GM18907 (cell line): ENCODE data around the gene WDR1.
"Not testable (repeated sequence)": the region's sequence is repeated elsewhere in the genome, so short reads cannot be mapped to it uniquely, and the experiment has no call there.

Experiments used
- ATAC-seq: cut with Tn5 transposase; IDR thresholded peaks from one replicate; pipeline ENCODE4 v1.9.1; 2021; ENCODE audit warnings: mild to moderate bottlenecking, moderate library complexity; ENCODE audit not compliant: unreplicated experiment

Gene WDR1

DNA sequence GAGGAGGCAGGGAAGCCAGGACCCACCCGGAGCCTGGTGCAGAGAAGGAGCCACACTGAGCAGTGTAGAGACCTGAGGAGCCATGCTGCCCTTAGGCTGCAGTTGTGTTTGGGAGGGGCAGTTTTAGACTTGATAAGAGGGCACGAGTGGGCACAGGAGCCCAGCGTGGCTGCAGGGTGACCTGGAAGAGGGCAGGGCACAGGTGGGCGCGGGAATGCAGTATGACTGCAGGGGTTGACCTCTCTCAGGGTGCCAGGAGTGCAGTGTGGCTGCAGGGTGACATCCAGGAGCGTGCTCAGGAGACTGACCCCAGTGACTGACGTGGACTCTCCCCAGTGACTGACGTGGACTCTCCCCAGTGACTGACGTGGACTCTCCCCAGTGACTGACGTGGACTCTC is 14.6 kb upstream of the WDR1 start:
- ATAC-seq, result no peak

DNA sequence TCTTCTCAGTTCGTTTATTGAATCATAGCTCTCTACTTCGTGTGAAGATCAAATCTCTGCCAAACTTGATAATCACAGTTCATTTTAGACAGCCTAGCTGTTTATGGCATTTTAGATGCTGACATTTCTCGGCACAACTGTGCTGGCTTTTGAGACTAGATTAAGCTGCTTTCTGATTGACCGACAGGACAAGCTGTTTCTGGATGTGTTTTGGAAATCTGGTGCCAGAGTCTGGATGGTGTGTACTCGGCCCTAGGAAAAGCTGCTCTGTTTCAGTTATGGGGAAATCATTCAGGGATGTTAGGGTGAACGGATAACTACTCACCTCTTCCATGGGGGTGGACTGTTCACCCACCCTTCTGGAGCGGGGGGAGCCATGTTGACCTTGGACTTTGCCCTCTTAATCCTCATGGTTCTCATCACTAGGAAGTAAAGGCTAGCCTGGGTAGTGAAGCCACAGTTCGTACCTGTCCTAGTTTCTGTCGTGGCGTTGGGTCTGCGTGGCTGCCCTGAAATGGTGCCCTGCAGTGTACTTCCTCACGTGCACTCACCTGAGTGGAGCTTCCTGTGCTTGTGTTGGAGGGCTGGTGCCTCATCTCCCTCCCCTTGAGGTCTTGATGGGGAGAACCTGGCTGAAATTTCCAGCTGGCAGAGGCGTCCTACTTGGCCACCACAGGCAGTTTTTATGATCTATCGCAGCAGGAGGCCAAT is 13.7 kb upstream of the WDR1 start:
- no peak for ATAC-seq

- no peak for ATAC-seq
Observed at GRCh38 chr4:10129196-10130177, 12.9 kb upstream of the WDR1 start.

DNA sequence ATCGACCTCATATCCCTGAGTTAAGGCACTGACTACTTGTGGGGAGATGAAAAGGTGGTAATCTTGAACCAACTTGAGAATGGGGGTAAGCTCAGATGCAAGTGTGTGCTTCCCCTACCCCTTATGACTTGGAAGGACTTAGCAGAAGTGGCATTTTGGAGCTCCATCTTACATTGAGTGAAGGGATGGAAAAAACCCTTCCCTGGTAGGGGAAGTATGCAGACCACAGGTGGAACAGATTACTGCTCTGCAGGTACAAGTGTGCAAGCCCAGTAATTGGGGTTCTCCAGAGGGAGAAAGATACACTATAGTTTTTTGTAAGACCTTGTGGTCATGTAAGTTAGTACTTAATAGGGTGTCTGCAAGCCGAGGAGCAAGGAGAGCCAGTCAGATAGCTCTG is 12.2 kb upstream of the WDR1 start:
- ATAC-seq, result no peak

DNA sequence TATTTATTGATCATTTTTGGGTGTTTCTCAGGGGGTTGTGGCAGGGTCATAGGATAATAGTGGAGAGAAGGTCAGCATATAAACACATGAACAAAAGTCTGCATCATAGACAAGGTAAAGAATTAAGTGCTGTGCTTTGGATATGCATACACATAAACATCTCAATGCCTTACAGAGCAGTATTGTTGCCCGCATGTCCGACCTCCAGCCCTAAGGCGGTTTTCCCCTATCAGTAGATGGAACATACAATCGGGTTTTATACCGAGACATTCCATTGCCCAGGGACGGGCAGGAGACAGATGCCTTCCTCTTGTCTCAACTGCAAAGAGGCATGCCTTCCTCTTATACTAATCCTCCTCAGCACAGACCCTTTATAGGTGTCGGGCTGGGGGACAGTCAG is 10.9 kb upstream of the WDR1 start:
- ATAC-seq, result not testable (repeated sequence)

GRCh38 chr4:10124167-10124930 is 7.8 kb upstream of the WDR1 start:
- ATAC-seq, result no peak

GRCh38 chr4:10123227-10124101 is 6.9 kb upstream of the WDR1 start:
- ATAC-seq, result no peak

DNA sequence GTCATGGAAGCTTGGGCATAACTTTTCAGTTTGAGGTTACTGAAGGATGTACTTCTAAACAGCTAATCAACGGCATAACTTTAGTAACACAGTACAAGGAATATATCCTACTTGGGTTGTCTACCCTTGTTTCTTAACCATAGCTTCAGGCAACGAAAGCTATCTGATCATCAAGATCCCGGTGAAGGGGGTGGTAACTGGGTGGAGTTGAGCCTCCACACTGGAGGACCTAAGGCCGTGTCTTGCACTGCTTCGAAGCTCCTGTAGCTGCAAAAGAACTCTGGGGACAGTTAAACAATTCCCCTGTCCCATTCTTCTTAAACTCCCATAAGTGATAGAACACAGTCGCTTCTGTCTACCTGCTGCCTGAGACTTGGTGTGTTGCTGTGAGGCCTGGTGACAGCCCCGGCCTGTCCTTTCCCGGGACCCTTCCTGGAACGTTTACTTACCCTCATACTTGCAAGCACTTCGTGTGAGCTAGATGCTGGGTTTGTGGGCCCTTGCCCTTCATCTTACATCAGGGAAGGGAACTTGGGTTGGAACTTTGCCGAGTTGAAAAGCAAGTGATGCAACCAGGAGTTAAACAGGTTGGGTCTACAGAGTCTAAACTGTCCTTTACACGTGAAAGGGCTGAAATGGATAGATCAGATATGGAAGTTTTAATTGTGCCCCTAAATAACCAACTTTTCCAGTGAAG is 5.8 kb upstream of the WDR1 start:
- ATAC-seq, result no peak

DNA sequence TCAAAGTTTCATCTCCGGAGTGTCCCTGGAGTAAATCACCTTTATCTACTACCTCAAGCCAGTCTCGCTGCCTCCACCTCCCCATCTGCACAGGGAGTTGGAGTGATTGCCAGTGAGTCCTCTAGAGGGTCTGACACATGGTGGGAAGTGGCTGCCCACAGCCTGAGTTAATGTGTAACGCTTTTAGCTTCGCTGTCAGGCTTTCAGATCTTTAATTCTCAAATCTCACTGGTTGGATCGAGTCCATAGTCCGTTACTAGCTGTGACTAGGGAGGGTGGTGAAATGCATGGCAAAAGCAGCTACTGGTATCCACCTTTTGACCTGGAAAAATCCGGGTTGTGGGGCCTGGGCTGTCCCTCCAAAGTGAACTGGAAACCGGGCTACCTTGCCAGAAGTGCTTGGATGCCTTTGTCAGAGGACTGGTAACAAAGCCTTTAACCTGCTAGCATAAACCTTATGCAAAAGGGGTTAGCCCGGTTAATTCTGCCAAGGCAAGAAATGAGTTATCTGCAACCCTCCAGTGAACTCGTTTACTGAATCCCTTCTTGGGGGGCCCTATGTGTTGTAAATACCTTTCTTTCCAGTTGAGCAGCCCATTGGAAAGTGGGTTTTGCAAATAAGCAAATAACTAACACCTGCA is 5.1 kb upstream of the WDR1 start:
- no peak for ATAC-seq

GRCh38 chr4:10120943-10121567 is 4.5 kb upstream of the WDR1 start:
- no peak for ATAC-seq

DNA sequence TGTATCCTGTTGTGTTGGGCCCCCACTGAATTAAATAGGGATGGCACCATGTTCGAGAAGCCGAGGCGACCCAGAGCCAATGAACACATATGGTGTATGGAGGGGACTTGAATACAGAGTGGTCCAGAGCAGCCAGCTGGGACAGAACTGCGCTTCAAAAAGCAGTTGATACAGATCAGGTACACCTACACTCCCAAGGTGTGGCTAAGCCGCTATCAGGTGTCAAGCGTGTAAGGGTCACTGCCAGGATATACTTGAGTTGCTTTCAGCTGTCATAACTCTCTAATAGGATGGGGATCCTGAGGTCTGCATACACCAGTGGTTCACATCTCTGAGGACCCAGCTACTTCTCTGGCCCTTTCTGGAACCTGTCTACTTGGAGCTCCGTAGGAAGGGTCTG is 3.2 kb upstream of the WDR1 start:
- ATAC-seq, result no peak

DNA sequence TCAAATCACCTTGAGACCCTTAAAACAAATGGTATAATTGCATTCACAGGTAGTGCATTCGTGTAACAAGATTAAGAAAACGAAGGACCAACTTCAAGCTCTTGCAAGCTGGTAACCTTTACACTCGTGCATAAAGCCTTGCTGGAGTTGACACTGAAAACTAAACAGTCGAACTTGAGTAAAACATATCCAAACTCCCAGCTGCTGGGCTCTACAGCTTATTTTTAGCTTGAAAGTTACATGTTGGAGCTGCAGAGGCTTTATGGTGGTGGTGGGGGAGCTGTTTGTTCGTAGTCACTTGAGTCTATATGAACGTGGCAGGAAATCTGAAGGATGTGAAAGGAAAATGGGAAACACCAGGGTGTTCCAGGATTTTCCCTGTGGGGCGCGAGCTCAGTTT is 2.7 kb upstream of the WDR1 start:
- ATAC-seq, result no peak

GRCh38 chr4:10118048-10119004 is 1.7 kb upstream of the WDR1 start:
- no peak for ATAC-seq

- no peak for ATAC-seq
Observed at GRCh38 chr4:10117359-10118047, 904 bp upstream of the WDR1 start.

DNA sequence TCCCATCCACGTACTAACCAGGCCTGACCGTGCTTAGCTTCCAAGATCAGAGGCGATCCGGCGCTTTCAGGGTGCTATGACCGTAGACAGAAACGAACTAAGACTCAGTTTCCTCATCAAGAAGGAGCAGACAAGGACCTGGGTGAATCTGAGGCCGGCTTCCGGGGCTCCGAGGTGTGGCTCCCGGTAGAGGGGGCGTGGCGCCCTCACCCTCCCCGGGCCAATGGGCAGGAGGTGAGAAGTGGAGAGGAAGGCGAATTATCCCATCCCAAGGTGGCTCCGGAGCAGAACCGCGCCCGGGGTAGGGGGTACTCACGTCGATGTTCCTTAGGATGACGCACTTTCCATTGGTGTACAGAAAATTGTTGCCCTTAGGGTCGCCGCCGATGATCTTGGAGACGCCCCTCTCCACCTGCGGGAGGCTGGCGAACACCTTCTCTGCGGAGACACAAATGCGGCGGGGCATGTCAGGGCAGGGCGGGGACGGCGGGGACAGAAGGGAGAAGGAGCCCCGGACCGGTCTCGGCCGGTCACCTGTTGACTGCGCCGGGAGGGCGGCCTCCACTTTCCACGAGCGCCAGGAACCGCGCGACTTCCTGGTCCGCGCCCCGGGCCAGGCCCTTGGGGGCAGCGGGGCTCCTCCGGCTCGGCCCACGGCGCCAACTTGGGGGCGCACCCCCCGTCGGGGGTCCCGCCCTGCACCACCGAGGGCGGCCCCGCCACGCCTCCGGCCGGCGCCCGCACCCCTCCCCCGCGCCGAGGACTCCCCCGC is 616 bp downstream of the WDR1 start:
- ATAC-seq, result peak; percentile 45

GRCh38 chr4:10115271-10115796 is 1.3 kb downstream of the WDR1 start:
- no peak for ATAC-seq
